Subcutaneous adipose tissue (tissue), 4 donors: Measurements from ENCODE around the gene LYRM4. TPM values are rescaled to one million over a fixed set of nuclear protein-coding genes. Genes with fewer than 3 reads are reported as not detected.

Experiments used
- CTCF ChIP-seq: fragments of 450-650 bp; IDR thresholded peaks from one replicate; pipeline ENCODE4 v1.5.1; 2016; ENCODE audit warnings: low read depth, mild to moderate bottlenecking, control low read depth, antibody characterized with exemption, moderate library complexity
- total RNA-seq, 4 donors: library from RNA; depleted of rRNA; stranded (reverse); fragments of >200 nt; gene quantifications; one replicate each; pipeline ENCODE4 v1.1.0, GENCODE V29; 2016

The LYRM4 gene
- total RNA-seq, 4 donors from 2014 or later: 22.2 to 25.8 (median 25.1) TPM

- no peak for TF ChIP-seq CTCF
These were observed 188.3 kb downstream of the LYRM4 start for GRCh38 chr6:5072440-5072839.

- TF ChIP-seq CTCF: no peak
These were observed 189.5 kb downstream of the LYRM4 start for GRCh38 chr6:5071216-5071615.

GRCh38 chr6:5068153-5068751 lies 192.5 kb downstream of the LYRM4 start:
- no peak for TF ChIP-seq CTCF

- no peak for TF ChIP-seq CTCF
These were observed 193.4 kb downstream of the LYRM4 start for GRCh38 chr6:5067305-5067704.

GRCh38 chr6:5066456-5067093 lies 194.2 kb downstream of the LYRM4 start:
- TF ChIP-seq CTCF: no peak

GRCh38 chr6:5063617-5064016 lies 197.1 kb downstream of the LYRM4 start:
- no peak for TF ChIP-seq CTCF

GRCh38 chr6:5061152-5061551 lies 199.6 kb downstream of the LYRM4 start:
- TF ChIP-seq CTCF: no peak
